ENCODE results near the gene STAB1. TPM values are rescaled to one million over a fixed set of nuclear protein-coding genes. Genes with fewer than 3 reads are reported as not detected.

STAB1 gene
- total and polyA plus RNA-seq, 2 of the 8 experiments (the other 6 are each of a cell fraction or from before 2014, with no cell fraction given): 1.0 to 1.9 TPM

- TF ChIP-seq, protein P1, sequence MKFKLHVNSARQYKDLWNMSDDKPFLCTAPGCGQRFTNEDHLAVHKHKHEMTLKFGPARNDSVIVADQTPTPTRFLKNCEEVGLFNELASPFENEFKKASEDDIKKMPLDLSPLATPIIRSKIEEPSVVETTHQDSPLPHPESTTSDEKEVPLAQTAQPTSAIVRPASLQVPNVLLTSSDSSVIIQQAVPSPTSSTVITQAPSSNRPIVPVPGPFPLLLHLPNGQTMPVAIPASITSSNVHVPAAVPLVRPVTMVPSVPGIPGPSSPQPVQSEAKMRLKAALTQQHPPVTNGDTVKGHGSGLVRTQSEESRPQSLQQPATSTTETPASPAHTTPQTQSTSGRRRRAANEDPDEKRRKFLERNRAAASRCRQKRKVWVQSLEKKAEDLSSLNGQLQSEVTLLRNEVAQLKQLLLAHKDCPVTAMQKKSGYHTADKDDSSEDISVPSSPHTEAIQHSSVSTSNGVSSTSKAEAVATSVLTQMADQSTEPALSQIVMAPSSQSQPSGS (IDR thresholded peaks at IDR 0.05; ENCODE audit: low read length): no peak
- TF ChIP-seq GABPA (IDR thresholded peaks at IDR 0.05; ENCODE audit: borderline replicate concordance, insufficient read depth, low read length) (no peak), TCF12 (IDR thresholded peaks at IDR 0.05; ENCODE audit: low read depth, low read length) (no peak), PHF8 (conservative IDR thresholded peaks at IDR 0.05; ENCODE audit: low read depth, low read length) (no peak), CTCF (IDR thresholded peaks at IDR 0.05; ENCODE audit: control extremely low read depth in 1 of 3, insufficient read depth in 1 of 3, low read depth in 1 of 3, low read length in 3 of 3) (no peak)
These were observed 18.1 kb downstream of the STAB1 start (continued) for GRCh38 chr3:52513281-52513680.
